Raji (cell line): ENCODE measurements around the gene CNOT11.

Experiments used
- POLR2A ChIP-seq: IDR thresholded peaks from 2 replicates; pipeline ENCODE4 v1.6.1; 2011; ENCODE audit warnings: low read depth, low read length, control low read depth; ENCODE audit not compliant: insufficient read depth

The CNOT11 gene

GRCh38 chr2:101305035-101305434, 52.3 kb downstream of the CNOT11 start:
- no peak for TF ChIP-seq POLR2A

- no peak for TF ChIP-seq POLR2A
These were observed 52.9 kb downstream of the CNOT11 start for GRCh38 chr2:101305492-101306078.

- no peak for TF ChIP-seq POLR2A
These were observed 53.7 kb downstream of the CNOT11 start for GRCh38 chr2:101306410-101306809.

GRCh38 chr2:101307503-101307902, 54.8 kb downstream of the CNOT11 start:
- no peak for TF ChIP-seq POLR2A

- TF ChIP-seq POLR2A = no peak
These were observed 55.3 kb downstream of the CNOT11 start for GRCh38 chr2:101307950-101308431.

- peak; percentile 96 for TF ChIP-seq POLR2A
These were observed 55.9 kb downstream of the CNOT11 start, which contains the start of gene RNF149 for GRCh38 chr2:101308432-101309210. Gene RNF149, minus strand, starts transcription at chr2:101308701. Its CDS starts 113 bp downstream, at chr2:101308588.

GRCh38 chr2:101310090-101310833, 57.6 kb downstream of the CNOT11 start:
- TF ChIP-seq POLR2A = no peak

GRCh38 chr2:101310834-101311695, 58.4 kb downstream of the CNOT11 start:
- TF ChIP-seq POLR2A = no peak

GRCh38 chr2:101311696-101312017, 59.0 kb downstream of the CNOT11 start:
- TF ChIP-seq POLR2A = no peak
